Gastroesophageal sphincter (tissue), 2 donors: ENCODE data around the gene OR52N4.

ENCODE experiments used
- POLR2A ChIP-seq, 2 donors: fragments of 450-650 bp; IDR thresholded peaks; one replicate each; pipeline ENCODE4 v1.6.1; 2017; ENCODE audit warnings: antibody characterized with exemption in 2 of 2, mild to moderate bottlenecking in 2 of 2, moderate library complexity in 1 of 2
- POLR2AphosphoS5 ChIP-seq: sonication (generic); formaldehyde crosslinking; IDR thresholded peaks from one replicate; pipeline ENCODE4 v1.6.1; 2017; ENCODE audit warnings: antibody characterized with exemption

- TF ChIP-seq POLR2A (IDR thresholded peaks at IDR 0.05) (no peak), POLR2AphosphoS5 (no peak)
These were observed 29.2 kb downstream of the OR52N4 start, which contains the start of gene OR52N5 for GRCh38 chr11:5783255-5783654.
